Left lung (tissue), 10 donors: ENCODE data around the gene CDH12. TPM values are rescaled to one million over a fixed set of nuclear protein-coding genes. Genes with fewer than 3 reads are reported as not detected.
A peak's percentile ranks its signal among the peaks of the same experiment; 100 is the strongest.

Experiments
- ATAC-seq: fragments of 200-7000 bp; cut with Tn5 transposase; one replicate; pipeline ENCODE4 v1.9.1; 2020; ENCODE audit warnings: moderate library complexity
- DNase-seq, 4 donors: peaks; one replicate each; pipeline ENCODE4 v3.0.0-alpha.2; 2013 to 2020
- H3K27ac ChIP-seq, 2 donors: fragments of 200-600 bp; sonication (generic) in 1 of 2; one replicate each; pipeline versions ENCODE4 v1.5.0 to v1.8.0; 2020 to 2021
- H3K27me3 ChIP-seq, 2 donors: fragments of 200-600 bp; sonication (generic) in 1 of 2; one replicate each; pipeline versions ENCODE4 v1.5.0 to v1.8.0; 2020 to 2021
- H3K36me3 ChIP-seq, 2 donors: fragments of 200-600 bp; sonication (generic) in 1 of 2; one replicate each; pipeline versions ENCODE4 v1.5.0 to v1.8.0; 2020 to 2021
- H3K4me1 ChIP-seq, 2 donors: fragments of 200-600 bp; one replicate each; pipeline ENCODE4 v1.8.0; 2021
- H3K4me3 ChIP-seq, 2 donors: fragments of 200-600 bp; sonication (generic) in 1 of 2; one replicate each; pipeline versions ENCODE4 v1.5.0 to v1.8.0; 2020 to 2021; ENCODE audit warnings: mild to moderate bottlenecking in 1 of 2
- H3K9me3 ChIP-seq, 2 donors: fragments of 200-600 bp; sonication (generic) in 1 of 2; one replicate each; pipeline versions ENCODE4 v1.5.0 to v1.8.0; 2020 to 2021
- intact Hi-C, 2 donors: fragments of 100-400 bp; cut with DNase I; formaldehyde crosslinking; loops; one replicate each; pipeline versions ENCODE4 v1.11.2 to v1.14.2; 2022
- polyA plus RNA-seq, 6 donors: library from polyadenylated mRNA; unstranded; fragments of 120-200 nt; gene quantifications; one replicate each; pipeline ENCODE4 v1.2.1, GENCODE V29; 2013; ENCODE audit not compliant: insufficient read length in 6 of 6
- total RNA-seq, 2 donors: library from RNA; stranded (reverse); fragmentation: NEBNext Ultra II Directional; extraction: Animal tissue kit (Norgen Biotek cat#: 25700); gene quantifications; one replicate each; pipeline ENCODE4 v1.2.1, GENCODE V29; 2021
- TF ChIP-seq, protein P1 (sequence below), 2 donors: fragments of 200-600 bp; sonication (generic) in 1 of 2; IDR thresholded peaks; one replicate each; pipeline versions ENCODE4 v1.5.0 to v1.8.0; 2021; ENCODE audit warnings: antibody characterized with exemption in 2 of 2
- donor health status: DM: no; HTN: yes; CAD: no.
- donor health status: DM: no; HTN: no; CAD: no.

The CDH12 gene
- total and polyA plus RNA-seq, 8 donors, result 2.6 to 6.5 (median 5.2) TPM; not detected in 2

- no peak overlapping the region for H3K27ac ChIP-seq
- TF ChIP-seq, protein P1, sequence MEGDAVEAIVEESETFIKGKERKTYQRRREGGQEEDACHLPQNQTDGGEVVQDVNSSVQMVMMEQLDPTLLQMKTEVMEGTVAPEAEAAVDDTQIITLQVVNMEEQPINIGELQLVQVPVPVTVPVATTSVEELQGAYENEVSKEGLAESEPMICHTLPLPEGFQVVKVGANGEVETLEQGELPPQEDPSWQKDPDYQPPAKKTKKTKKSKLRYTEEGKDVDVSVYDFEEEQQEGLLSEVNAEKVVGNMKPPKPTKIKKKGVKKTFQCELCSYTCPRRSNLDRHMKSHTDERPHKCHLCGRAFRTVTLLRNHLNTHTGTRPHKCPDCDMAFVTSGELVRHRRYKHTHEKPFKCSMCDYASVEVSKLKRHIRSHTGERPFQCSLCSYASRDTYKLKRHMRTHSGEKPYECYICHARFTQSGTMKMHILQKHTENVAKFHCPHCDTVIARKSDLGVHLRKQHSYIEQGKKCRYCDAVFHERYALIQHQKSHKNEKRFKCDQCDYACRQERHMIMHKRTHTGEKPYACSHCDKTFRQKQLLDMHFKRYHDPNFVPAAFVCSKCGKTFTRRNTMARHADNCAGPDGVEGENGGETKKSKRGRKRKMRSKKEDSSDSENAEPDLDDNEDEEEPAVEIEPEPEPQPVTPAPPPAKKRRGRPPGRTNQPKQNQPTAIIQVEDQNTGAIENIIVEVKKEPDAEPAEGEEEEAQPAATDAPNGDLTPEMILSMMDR (IDR thresholded peaks at IDR 0.05), result no peak
- H3K27me3 ChIP-seq, result no peaks in the 10 kb centered on the region
- no peaks in the 10 kb centered on the region for H3K4me1 ChIP-seq
- peak in 2 of 4 donors; percentile 45 to 63 for DNase-seq
- no peaks in the 10 kb centered on the region for H3K36me3 ChIP-seq
- no peak for ATAC-seq
- no peak overlapping the region for H3K4me3 ChIP-seq
- peaks cover 0 to 4% of the 10 kb centered on the region in 2 donors for H3K9me3 ChIP-seq
- intact Hi-C loops, result no loop called here
Observed at GRCh38 chr5:22643356-22643755, 209.8 kb downstream of the CDH12 start.

DNA sequence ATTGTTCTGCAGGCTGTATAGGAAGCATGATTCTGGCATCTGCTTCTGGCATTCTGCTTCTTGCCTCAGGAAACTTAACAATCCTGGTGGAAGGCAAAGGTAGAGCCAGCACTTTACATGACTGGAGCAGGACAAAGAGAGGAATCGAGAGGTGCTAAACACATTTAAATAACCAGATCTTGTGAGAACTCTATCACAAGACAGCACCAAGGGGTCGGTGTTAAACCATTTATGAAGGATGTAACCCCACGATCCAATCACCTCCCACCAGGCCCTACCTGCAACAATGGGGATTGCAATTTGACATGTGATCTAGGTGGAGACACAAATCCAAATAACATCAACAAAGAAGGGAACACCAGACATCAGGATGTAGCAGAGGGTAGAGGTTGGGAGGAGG, 221.5 kb downstream of the CDH12 start:
- Histone ChIP-seq H3K9me3 (no peaks in the 10 kb centered on the region), H3K27ac (no peak overlapping the region), H3K36me3 (no peaks in the 10 kb centered on the region), H3K4me3 (no peak overlapping the region), H3K4me1 (no peaks in the 10 kb centered on the region), H3K27me3 (no peaks in the 10 kb centered on the region)
- TF ChIP-seq, protein P1 (IDR thresholded peaks at IDR 0.05), result no peak
- intact Hi-C loops, result no loop called here
- DNase-seq, result no peak
- ATAC-seq, result no peak

DNA sequence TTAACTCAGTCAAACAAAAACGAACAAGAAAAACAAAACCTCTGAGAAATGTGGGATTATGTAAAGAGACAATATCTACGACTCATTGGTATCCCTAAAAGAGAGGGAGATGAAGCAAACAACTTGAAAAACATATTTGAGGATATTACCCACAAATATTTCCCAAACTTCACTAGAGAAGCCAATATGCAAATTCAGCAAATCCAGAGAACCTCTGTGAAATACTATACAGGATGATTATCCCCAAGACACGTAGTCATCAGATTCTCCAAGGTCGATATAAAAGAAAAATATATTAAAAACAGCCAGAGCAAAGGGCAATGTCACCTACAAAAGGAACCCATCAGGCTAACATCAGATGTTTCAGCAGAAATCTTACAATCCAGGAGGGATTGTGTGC, 226.1 kb downstream of the CDH12 start:
- Histone ChIP-seq H3K27me3 (no peaks in the 10 kb centered on the region), H3K4me3 (no peak overlapping the region), H3K9me3 (peaks cover 0 to 11% of the 10 kb centered on the region in 2 donors), H3K36me3 (no peaks in the 10 kb centered on the region), H3K4me1 (no peaks in the 10 kb centered on the region), H3K27ac (no peak overlapping the region)
- TF ChIP-seq, protein P1 (IDR thresholded peaks at IDR 0.05), result no peak
- intact Hi-C loops, result no loop called here
- ATAC-seq (no peak), DNase-seq (no peak)

DNA sequence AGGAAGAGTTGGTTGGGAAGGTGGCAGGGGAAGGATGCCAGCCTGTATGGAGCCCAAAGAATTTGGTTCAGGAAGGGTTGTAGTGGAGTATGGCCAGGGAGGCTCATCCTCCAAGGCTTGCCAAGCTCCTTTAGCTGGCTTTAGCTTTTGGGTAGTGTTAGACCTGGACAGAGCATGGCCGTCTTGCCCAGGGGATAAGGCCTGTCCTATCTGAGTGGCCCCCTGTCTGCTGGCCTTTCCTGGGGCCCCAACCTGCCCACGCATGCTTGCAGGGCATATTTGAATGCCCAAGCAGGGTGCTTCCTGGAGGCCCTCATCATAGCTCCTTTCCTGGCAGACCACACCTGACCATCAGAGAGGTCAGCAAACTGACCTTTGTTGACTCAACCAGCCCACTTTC, 227.7 kb downstream of the CDH12 start:
- no peak for ATAC-seq

GRCh38 chr5:22621084-22621483, 232.1 kb downstream of the CDH12 start:
- H3K4me3 ChIP-seq, result no peak overlapping the region
- no peaks in the 10 kb centered on the region for H3K4me1 ChIP-seq
- intact Hi-C loops, result no loop called here
- H3K9me3 ChIP-seq, result peaks cover 0 to 11% of the 10 kb centered on the region in 2 donors
- ATAC-seq (no peak), DNase-seq (no peak)
- H3K27me3 ChIP-seq, result no peaks in the 10 kb centered on the region
- TF ChIP-seq, protein P1 (IDR thresholded peaks at IDR 0.05), result no peak
- no peaks in the 10 kb centered on the region for H3K36me3 ChIP-seq
- H3K27ac ChIP-seq, result no peak overlapping the region

More for the DNA sequence above, 227.7 kb downstream of the CDH12 start:
- H3K4me3 ChIP-seq, result no peak overlapping the region
- H3K27ac ChIP-seq, result no peak overlapping the region
- intact Hi-C loops, result no loop called here
- H3K4me1 ChIP-seq, result no peaks in the 10 kb centered on the region
- no peak for DNase-seq
- peaks cover 0 to 11% of the 10 kb centered on the region in 2 donors for H3K9me3 ChIP-seq
- TF ChIP-seq, protein P1 (IDR thresholded peaks at IDR 0.05), result no peak
- H3K27me3 ChIP-seq, result no peaks in the 10 kb centered on the region
- H3K36me3 ChIP-seq, result no peaks in the 10 kb centered on the region
